SU-DHL-6 (cell line): ENCODE results near the gene LPAR1.

ENCODE experiments used
- H2AFZ ChIP-seq: fragments of 200-600 bp; sonication (generic); 2 replicates; pipeline ENCODE4 v1.6.1; 2014; ENCODE audit warnings: low read depth, mild to moderate bottlenecking, moderate library complexity, mixed read lengths, antibody characterized with exemption, low read length; ENCODE audit not compliant: severe bottlenecking
- H3F3A ChIP-seq: fragments of 200-600 bp; shearing (Covaris generic); 2 replicates; pipeline ENCODE4 v1.6.0; 2016; ENCODE audit warnings: antibody characterized with exemption, mild to moderate bottlenecking; ENCODE audit not compliant: insufficient read depth
- H3K27ac ChIP-seq: fragments of 200-600 bp; sonication (generic); 2 replicates; pipeline ENCODE4 v1.5.1; 2016; ENCODE audit warnings: low read depth, mild to moderate bottlenecking, low read length, moderate library complexity, mixed read lengths
- H3K27me3 ChIP-seq: fragments of 200-600 bp; sonication (generic), shearing (Covaris generic); 2 replicates; pipeline ENCODE4 v1.6.0; 2014; ENCODE audit warnings: mild to moderate bottlenecking, low read length
- H3K36me3 ChIP-seq: fragments of 200-600 bp; sonication (generic); 2 replicates; pipeline ENCODE4 v1.6.1; 2014; ENCODE audit warnings: mild to moderate bottlenecking, low read length, mixed read lengths
- H3K4me2 ChIP-seq: fragments of 300-600, 200-600 bp; shearing (Covaris generic), sonication (generic); 2 replicates; pipeline ENCODE4 v1.6.0; 2014; ENCODE audit warnings: low read length, low read depth, mild to moderate bottlenecking; ENCODE audit not compliant: poor library complexity, severe bottlenecking
- H3K4me3 ChIP-seq: fragments of 200-600 bp; sonication (generic); 2 replicates; pipeline ENCODE4 v1.5.1; 2014; ENCODE audit warnings: antibody characterized with exemption, low read length, mild to moderate bottlenecking, mixed read lengths; ENCODE audit not compliant: insufficient read depth, poor library complexity, severe bottlenecking
- H3K79me2 ChIP-seq: fragments of 200-600 bp; sonication (generic); 2 replicates; pipeline ENCODE4 v1.6.1; 2014; ENCODE audit warnings: mild to moderate bottlenecking, low read length, moderate library complexity; ENCODE audit not compliant: insufficient read depth
- H3K9ac ChIP-seq: fragments of 200-600 bp; sonication (generic); 2 replicates; pipeline ENCODE4 v1.7.0; 2014; ENCODE audit warnings: mild to moderate bottlenecking, low read length
- H3K9me2 ChIP-seq: fragments of 200-600 bp; sonication (generic); replicated peaks from 2 replicates; pipeline ENCODE4 v1.6.1; 2014; ENCODE audit warnings: low read length; ENCODE audit not compliant: insufficient read depth
- H3K9me3 ChIP-seq: fragments of 200-600 bp; sonication (generic); 2 replicates; pipeline ENCODE4 v1.6.1; 2014; ENCODE audit warnings: low read length, mixed read lengths; ENCODE audit not compliant: insufficient read depth
- H4K20me1 ChIP-seq: fragments of 200-600 bp; sonication (generic); 2 replicates; pipeline ENCODE4 v1.6.1; 2014; ENCODE audit warnings: low read depth, mild to moderate bottlenecking, antibody characterized with exemption, low read length, moderate library complexity, mixed read lengths
- EZH2phosphoT487 ChIP-seq: fragments of 200-600 bp; sonication (generic), shearing (Covaris generic); conservative IDR thresholded peaks from 2 replicates; pipeline ENCODE4 v1.6.1; 2018; ENCODE audit warnings: mild to moderate bottlenecking, antibody characterized with exemption, low read length, moderate library complexity, mixed read lengths
- TF ChIP-seq, protein P1 (sequence below): fragments of 200-600 bp; sonication (generic); IDR thresholded peaks from one replicate; pipeline ENCODE4 v1.5.1; 2017; ENCODE audit warnings: antibody characterized with exemption, mild to moderate bottlenecking, low read length, moderate library complexity; ENCODE audit not compliant: insufficient read depth, poor library complexity, severe bottlenecking

The LPAR1 gene

DNA sequence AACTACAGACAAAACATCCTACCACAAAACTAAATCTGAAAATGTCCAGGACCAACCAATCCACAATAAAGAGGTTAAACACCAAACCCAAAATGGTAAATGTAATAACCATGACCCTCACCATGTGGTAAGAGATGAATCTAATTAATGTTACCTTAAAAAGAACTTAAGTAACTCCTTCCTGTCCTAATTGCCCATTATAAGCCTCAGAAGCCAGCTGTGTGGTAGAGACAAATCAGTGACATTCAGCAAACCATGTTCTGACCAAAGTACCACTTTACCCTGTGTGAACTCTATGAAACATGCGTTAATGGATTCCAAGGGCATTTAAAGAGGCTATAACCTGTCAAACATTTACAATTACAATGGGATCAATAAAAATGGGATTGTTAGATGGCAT is 25.0 kb downstream of the LPAR1 start:
- Histone ChIP-seq H3K4me2 (no peak overlapping the region), H3K9me3 (no peaks in the 10 kb centered on the region), H4K20me1 (no peaks in the 10 kb centered on the region), H3K27me3 (no peaks in the 10 kb centered on the region), H3K9ac (no peak overlapping the region), H2AFZ (no peak overlapping the region), H3K4me3 (no peak overlapping the region), H3F3A (no peaks in the 10 kb centered on the region), H3K9me2 (no peaks in the 10 kb centered on the region), H3K27ac (no peak overlapping the region), H3K79me2 (no peaks in the 10 kb centered on the region), H3K36me3 (no peaks in the 10 kb centered on the region)
- no peak for TF ChIP-seq EZH2phosphoT487
- TF ChIP-seq, protein P1, sequence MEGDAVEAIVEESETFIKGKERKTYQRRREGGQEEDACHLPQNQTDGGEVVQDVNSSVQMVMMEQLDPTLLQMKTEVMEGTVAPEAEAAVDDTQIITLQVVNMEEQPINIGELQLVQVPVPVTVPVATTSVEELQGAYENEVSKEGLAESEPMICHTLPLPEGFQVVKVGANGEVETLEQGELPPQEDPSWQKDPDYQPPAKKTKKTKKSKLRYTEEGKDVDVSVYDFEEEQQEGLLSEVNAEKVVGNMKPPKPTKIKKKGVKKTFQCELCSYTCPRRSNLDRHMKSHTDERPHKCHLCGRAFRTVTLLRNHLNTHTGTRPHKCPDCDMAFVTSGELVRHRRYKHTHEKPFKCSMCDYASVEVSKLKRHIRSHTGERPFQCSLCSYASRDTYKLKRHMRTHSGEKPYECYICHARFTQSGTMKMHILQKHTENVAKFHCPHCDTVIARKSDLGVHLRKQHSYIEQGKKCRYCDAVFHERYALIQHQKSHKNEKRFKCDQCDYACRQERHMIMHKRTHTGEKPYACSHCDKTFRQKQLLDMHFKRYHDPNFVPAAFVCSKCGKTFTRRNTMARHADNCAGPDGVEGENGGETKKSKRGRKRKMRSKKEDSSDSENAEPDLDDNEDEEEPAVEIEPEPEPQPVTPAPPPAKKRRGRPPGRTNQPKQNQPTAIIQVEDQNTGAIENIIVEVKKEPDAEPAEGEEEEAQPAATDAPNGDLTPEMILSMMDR, result no peak

DNA sequence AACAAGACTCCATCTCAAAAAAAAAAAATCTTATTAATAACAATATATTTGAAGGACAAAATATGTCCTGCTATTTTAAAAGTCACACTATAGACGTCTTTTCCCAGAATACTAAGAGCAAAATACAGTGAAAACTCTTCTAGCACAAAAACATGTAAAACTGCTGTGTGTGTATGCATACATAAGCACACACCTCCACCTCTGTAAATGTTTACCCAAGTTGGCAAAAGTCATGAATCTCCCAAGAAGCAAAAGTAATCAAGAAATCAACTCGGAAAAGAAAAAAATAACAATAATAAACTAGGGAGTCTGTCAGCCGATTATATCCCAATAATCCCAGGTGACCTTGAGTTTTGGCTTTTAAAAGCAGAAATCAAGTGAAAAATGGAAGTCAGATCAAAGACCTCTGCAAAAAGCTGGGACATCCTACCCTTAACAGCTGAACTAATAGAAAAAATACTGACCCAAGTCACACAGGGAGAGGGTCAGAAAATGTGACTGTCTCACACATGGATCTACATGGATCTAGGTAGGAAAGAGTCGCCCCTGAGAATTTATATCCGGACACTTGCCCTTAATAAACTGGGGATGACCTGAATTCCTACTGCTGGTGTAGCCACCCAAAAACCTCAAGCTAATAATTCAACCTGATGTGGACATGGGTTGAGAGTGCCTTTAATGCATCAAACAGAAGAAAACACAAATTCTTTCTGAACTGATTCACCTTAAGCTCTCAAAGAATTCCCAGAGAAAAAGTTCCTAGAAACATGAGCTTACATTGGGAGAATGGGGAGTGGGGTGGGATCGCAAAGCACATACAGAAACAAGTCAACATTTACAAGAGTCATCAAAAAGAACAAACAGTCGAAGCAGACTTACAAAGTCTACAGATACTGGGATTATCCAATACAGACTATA is 29.9 kb downstream of the LPAR1 start:
- H3K36me3 ChIP-seq, result no peaks in the 10 kb centered on the region
- H3K9me3 ChIP-seq, result no peaks in the 10 kb centered on the region
- H3K9me2 ChIP-seq, result no peaks in the 10 kb centered on the region
- no peak overlapping the region for H2AFZ ChIP-seq
- no peaks in the 10 kb centered on the region for H3K79me2 ChIP-seq
- H3K4me2 ChIP-seq, result no peak overlapping the region
- TF ChIP-seq, protein P1, result no peak
- no peak for TF ChIP-seq EZH2phosphoT487
- H3K27me3 ChIP-seq, result no peaks in the 10 kb centered on the region
- H3K27ac ChIP-seq, result no peak overlapping the region
- no peaks in the 10 kb centered on the region for H4K20me1 ChIP-seq
- H3K9ac ChIP-seq, result no peak overlapping the region
- H3F3A ChIP-seq, result no peaks in the 10 kb centered on the region
- no peak overlapping the region for H3K4me3 ChIP-seq

DNA sequence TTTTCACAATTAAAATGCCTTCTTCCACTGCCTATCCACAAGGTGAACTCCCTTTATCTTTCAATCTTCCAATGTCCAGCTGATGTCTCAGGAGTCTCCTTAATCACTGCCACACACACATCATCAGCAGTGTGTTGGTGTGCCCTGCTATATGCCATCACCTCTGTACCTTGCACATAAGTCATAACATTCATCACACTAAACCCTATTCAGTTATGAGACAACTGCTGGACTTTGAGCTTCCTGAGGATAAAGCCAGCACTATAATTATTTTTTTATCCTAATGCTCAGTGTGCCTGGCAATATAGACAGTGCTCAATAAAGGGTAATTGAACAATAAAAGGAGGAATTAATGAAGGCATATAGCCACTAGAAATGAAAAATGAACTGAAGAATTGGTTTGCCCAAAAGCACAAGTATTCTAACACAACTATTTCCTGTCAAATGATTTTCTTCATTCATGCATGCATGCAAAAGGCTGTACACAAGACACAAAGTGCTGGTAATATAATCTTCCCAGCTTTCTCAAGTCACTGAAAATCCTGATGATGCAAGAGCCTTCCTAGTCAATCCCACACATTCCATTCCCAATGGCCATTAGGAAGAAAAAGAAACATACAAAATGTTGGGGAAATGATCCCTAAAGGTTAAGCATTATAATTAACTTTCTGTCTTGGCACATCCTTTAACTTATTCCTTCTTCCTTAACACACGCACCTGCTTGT is 32.4 kb downstream of the LPAR1 start:
- TF ChIP-seq, protein P1, result no peak
- no peak for TF ChIP-seq EZH2phosphoT487
- Histone ChIP-seq H3K27me3 (no peaks in the 10 kb centered on the region), H3K4me2 (no peak overlapping the region), H3K36me3 (no peaks in the 10 kb centered on the region), H2AFZ (no peak overlapping the region), H3K27ac (no peak overlapping the region), H3K4me3 (no peak overlapping the region), H4K20me1 (no peaks in the 10 kb centered on the region), H3K9me2 (no peaks in the 10 kb centered on the region), H3K9me3 (no peaks in the 10 kb centered on the region), H3K9ac (no peak overlapping the region), H3F3A (no peaks in the 10 kb centered on the region), H3K79me2 (no peaks in the 10 kb centered on the region)
